NCI-H1105 (cell line): ENCODE data around the gene NCOA1.
A peak's percentile ranks its signal among the peaks of the same experiment; 100 is the strongest.
"Not testable (repeated sequence)": the region's sequence is repeated elsewhere in the genome, so short reads cannot be mapped to it uniquely, and the experiment has no call there.

Source experiments
- DNase-seq: peaks from one replicate; lab custom pipeline; 2025; lab: John Stamatoyannopoulos, UW

NCOA1 gene

DNA sequence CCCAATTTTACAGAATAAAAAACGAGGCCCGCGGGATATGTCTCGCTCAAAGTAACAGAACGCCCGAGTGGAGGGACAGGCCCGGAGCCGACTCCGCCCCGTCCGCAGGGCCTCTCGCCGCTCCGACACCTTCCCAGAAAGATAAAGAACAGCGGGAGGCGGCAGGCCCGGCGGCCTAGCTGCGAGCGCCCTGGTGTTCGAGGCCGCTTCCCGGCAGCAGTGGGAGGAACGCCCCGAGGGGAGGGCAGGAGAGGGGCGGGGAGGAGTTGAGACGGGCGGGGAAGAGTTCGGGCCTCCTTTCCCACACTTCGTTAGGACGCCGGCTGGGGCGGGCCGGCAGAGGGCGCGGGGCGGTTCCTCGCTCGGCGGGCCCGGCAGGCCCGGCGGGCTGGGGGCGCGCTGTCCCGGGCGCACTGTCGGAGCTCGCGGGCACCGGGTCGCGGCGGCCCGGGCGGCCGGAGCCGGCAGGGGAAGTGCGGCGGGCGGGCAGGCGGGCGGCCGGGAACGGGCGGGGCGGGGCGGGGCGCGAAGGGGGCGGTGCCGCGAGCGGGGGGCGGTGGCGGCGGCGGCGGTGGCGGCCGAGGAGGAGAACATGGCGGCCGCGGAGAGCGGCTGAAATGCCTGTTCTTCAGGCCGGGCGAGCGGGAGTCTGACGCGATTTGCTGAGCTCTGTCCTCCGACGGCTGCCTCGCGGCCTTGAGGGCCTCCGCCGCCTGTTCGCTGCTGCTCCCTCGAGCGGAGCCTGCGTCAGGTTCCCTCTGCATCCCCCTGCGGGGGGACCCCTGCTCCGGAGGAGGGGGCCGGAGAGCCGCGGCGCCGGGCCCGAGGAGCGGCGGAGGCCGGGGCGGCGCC, at the start of gene NCOA1:
NCOA1 (plus strand) TSS at position 565 of the 852 bp plus-strand sequence. CDS start 167,424 bp downstream, outside the sequence.
- peak; percentile 72 for DNase-seq

DNA sequence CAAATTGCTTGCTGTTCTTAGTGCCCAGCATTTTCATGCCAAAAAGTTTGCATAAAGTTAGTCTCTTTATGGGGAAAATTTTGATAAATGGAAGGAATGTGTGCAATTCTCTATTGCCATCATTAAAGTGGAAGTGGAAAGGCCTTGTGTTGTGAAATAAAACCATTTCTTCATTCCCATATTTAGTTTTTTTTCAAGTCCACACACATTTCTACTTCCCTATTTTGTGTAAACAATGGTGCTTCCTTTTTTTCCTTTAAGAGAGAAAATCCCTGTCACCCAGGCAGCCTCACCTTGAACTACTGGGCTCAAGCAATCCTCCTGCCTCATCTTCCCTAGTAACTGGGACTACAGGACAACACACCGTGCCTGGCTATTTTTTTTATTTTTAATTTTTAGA, 42.3 kb upstream of the NCOA1 start:
- DNase-seq = no peak

DNA sequence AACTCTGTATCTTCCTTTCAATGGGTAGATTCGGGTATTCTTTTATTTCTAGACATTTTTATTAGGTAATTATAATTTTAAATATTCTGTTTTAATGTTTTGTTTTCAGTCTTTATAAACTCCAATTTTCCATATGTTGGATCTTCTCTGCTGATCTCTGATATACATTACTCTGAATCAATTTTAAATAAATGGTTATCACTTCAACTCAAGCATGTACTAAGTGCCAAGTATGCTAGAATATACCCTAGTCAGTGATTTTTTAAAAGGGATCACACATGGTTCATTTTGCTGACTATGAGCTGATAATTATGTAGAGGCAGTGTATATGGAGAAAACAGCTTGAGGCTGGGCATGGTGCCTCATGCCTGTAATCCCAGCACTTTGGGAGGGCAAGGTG, 41.7 kb upstream of the NCOA1 start:
- DNase-seq = no peak

DNA sequence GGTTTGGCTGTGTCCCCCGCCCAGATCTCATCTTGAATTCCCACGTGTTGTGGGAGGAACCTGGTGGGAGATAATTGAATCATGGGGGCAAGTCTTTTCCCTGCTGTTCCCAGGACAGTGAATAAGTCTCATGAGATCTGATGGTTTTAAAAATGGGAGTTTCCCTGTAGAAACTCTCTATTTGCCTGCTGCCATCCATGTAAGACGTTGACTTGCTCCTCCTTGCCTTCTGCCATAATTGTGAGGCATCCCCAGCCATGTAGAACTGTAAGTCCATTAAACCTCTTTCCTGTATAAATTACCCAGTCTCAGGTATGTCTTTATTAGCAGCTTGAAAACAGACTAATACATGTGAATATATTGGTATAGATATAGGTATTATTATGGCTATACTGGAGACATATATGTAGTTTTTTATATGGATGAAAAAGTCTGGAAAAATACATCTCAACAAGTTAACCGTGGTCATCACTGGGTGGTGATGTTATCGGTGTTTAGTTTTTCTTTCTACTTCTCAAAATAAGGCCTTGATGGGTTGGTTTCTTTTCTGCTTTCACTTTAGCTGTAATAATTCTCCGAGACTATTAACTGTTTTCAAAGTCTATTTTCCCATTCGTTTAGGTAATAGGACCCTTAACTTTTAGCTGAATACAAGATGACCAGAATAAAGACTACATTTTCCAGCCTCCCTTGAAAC, 39.1 kb upstream of the NCOA1 start:
- no peak for DNase-seq

DNA sequence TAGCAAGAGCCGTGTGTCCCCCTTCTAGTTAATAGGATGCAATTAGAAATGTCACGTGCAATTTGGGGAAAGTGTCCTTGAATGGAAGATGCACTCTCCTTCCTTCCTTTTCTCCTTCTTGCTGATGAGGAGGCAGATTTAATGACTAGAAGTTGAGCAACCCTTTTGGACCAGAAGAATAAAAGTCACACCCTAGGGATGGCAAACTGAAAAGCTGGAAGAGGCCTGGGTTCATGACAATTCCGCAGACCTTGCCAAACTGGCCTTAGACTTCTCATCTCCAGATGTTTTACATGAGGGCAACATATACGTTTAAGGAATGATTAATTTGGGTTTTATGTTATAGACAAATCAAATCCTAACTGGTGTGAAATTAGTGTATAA, 38.6 kb upstream of the NCOA1 start:
- no peak for DNase-seq

DNA sequence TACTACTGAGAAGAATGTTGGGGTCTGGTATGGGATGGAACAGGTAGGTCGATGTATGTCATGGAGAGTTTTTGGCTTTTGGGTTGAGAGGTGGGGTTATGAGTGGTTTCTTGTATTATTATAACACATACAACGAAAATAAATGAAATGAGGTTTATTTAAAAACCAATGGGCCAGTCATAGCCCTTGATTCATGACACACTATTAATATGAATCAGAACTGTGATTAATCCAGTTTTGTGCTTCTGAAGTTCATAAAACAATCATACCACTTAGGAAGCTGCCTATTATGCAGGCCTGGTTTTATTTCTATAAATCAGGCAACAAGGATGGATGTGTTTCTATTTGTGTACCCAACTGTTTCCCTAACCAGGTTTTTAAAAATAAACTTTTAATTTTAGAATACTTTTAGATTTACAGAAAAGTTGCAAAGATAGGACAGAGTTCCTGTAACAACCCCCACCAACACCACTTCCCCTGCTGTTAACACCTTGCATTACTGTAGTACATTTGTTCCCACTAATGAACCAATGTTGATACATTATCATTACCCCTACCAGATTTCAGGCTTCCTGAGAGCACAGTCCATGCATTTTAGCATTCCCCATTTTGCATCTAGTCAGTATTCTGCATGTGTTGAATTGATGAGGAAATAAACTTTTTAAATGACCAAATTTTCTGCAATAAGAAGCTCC, 37.5 kb upstream of the NCOA1 start:
- no peak for DNase-seq

DNA sequence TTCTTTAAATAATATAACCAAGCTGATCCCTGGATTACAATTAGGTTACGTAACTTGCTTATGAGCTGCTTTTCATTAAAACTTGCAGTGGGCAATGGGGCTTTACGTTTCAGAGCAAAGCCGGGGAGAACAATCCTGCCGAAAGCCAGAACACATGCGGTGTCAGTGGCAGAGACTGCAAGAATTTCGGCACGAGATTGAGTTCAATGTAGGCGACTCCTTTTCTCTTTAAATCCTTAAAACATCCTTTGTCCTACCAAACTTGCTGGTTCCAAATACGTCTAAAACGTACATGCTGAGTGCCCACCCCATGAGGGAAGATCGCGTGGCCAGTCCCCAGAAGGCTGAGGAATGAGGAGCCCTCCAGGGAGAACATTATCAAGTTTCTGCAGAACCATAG, 36.8 kb upstream of the NCOA1 start:
- DNase-seq = no peak

DNA sequence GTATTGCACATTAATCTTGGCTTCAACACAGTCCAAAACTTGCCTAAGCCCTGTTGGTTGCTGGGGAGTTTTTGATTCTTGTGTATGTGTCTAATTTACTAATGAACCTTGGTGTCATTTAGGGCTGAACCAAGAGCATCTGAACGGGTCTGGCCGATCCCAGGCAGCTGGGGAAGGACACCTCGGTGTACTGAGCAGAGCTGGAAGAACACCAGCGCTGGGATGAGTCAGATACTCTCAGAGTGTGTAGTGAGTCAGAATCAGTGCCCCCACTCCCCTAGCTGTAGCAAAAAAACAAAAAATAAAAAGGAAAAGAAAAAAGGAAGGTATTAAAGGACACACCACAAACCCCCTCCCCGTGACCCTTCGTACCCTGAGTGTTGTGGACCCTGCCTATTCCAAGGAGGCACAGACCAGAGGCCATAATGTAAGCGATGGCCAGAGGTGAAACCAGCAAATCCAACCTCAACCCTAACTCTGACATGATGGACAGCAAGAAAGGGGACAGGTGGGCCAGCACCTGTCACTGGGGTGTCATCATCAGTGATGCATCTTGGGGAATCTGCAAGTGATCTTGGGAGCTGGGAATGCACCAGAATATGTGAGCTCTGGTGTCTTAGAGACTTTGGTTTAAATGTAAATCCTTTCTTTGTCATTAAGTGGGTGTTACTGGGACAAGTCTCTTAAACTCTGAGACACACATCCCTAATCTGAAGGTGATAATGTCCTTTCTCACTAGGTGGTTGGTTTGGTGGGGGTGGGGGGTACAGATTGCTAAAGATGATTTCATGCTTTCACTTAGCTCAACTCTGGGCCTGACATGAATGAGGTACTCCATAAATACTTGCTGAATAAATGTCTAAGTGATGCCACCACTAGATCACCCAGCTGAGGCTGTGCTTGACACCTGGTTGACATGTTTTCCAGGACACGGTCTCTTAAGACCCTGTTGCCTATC, 34.2 kb upstream of the NCOA1 start:
- no peak for DNase-seq

DNA sequence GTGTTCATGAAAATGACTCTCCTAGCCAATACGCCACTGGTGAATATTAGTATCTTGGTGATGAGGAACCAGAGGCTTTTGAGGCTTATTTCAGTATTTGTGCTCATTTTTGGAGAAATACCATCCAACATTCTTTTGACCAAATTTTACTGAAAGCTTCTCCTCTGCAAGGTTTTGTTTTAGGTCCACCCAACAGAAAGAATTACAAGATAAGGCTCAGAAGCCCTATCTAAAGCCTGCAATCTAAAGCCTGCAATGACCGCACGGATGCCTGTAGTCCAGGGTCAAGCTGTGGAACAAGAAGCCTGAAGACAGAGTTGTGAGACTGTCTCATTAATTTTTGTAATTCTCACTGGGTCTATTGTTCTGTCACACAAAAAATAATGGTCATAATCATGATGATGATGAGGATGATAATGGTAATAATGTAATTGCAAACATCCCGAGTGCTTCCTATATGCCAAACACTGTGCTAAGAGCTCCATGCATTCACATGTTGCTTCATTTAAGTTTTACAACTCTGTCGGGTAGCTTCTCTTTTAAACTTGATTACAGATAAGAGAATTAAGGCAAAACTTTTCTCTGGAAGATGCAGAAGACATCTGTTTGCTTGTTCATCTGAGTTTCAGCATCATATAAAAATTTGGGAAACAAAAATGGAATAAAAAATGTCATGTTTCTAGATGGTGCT, 33.2 kb upstream of the NCOA1 start:
- DNase-seq = no peak

DNA sequence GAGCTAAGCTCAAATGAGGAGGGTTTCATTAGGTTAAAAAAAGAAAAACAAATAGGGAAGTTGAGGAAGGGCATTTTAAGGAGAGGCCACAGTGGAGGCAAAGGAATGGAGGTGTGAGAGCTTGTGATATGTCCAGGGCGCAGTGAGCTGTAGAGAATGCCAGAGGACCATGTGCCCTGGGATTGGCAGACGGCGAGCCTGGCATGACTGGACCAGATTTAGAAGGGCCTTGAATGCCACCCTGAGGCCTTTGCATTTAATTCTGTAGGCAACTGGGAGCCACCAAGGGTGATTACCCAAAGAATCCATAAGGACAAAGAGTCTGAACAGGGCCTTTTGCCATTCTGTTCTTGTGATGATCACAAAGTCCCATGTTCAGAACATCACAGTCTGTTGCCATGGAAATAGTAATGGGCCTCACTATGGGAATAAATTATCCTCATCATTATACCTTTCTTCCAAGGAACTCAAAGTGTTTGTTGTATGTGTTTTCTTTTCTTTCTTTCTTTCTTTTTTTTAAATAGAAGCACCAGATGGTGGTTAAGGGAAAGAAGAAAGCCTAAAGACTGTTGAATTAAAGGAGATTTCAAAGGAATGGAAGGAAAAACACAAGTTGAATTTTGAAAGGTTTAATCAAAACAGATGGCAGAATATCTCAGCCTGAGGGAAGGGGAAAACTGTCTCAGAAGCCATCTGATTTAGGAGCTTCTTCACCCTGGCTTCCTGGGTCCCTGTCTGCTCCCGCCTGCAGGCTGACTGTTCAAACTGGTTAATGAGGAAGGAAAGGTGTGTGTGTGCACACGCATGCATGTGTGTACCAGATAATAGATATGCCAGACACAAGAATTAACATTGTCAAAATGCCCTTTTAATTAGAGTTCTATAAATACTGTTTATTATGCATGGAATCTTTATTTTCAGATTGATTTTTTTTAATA, 31.6 kb upstream of the NCOA1 start:
- no peak for DNase-seq

DNA sequence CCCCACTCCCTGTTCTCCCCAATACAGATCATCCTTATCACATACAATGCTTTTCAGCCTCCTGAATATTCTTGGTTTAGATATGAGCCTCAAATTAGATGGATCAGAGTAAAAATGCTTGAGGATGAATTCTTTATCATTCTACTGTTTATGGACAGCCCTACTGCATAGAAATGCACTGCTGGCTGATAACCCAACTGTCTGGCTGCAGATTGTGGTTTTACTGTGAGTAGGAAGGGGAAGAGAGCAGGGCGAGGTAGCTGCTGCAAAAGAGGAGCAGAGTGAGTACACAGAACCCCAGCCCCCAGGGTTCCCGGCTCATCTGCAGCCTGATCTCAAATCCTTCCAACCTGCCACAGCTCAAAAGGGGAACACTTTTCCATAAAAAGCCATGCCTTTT, 29.4 kb upstream of the NCOA1 start:
- DNase-seq = no peak

DNA sequence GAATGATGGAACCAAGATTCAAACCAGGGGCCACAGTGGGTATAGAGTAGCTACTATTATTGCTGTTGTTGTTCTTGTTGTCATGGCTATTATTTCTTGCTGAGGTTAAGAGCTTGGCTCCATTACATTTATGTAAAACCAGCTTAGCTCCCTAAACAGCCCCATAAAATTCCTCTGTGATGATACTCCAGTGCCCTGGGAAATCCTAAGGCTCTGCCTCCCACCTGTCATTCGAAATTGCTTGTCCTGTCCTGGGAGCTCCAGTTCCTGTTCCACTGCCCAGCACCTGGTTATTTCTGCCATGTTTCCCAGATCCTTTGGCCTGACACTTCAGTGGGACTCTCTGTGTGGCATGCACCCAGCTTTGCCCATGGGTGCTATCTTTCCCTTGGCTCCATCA, 27.8 kb upstream of the NCOA1 start:
- no peak for DNase-seq

DNA sequence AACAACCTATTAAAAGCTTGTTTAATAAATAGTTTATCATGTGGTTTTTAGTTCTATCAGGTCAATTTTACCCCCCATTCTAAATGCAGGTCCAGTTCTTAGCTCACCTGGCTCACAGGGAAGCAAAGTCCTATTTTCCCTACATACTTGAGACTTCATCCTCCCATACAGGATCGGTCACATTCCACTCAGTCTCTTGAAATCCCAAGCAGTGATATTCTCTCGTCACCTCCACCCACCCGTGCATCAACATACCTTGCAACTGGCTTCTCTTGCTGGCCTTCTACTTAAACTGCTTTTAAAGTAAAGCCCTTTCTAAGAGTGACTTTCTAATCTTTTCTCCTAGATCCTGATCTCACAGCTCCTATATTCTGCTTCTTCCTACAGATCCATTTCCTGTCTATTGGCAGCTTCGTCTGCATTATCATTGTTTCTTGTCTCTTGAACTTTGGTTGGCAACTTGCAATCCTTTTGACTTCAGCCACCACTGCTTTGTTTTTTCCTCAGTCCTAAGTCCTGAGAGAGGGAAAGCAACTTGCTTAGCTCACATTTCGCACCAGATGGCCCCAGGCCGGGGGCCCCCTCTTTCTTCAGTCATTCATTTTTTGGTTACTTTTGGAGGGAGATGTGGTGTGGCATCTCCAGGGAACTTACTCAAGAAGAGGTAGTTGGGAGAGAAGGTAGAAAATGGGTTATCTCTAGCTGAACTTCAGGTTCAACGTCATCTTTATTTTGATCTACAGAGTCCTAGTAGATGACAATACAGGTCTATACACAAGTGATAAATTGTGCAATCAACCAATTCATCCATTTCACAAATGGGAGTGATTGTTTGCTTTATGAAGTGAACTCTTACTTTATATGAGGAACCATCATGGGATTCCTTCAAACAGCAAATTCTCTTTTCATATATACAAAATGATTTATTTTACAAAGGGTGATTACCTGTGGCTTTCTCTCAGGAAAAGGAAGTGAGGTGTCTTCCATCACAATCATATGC, 23.9 kb upstream of the NCOA1 start:
- DNase-seq = no peak

DNA sequence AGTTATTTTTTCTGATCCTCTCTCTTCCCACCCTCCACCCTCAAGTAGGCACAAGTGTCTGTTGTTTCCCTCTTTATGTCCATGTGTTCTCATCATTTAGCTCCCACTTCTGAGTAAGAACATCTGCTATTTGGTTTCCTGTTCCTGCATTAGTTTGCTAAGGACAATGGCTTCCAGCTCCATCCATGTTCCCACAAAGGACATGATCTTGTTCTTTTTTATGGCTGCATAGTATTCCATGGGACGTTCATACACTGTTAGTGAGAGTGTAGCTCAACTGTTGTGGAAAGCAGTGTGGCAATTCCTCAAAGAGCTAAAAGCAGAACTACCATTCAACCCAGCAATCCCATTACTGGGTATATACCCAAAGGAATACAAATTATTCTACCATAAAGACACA, 22.6 kb upstream of the NCOA1 start:
- not testable (repeated sequence) for DNase-seq

DNA sequence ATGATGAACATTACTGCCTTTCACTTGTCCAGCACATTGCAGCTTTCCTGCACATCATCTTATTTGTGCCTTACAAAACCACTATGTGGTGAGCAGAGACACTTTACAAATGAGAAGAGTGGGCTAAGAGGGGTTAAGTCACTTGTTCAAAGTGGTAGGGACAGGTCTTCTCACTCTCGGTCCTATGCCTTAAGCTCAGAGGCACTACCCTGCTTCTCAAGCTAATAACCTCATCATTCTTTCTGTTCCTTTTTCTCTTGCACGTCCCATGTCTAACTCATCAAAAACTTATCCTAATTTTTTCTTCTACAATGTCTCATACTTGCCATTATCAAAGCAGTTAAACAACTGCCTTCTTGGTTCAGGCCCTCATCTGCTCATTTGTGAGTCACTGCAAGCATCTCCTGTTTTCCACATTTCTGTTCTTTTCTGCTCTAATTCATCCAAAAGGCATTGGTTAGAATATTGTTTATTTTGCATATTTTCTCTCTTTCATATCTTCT, 21.9 kb upstream of the NCOA1 start:
- no peak for DNase-seq

DNA sequence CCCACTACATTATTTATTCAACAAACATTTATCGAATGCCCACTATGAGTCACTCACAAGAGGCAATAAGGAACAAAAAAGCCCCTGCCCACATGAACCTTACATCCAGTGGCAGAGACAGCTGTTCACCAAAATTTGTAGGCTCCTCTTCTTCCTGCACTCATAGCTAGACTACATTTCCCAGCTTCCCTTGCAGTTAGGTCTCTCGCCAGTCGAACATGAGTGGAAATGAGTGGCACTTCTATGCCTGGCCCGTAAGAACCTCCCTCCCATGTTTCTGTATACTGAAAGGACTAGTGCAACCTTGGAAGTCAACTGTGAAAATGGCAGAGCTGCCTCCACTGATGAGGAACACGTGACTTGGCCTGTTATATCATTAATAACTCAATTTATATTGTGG, 19.4 kb upstream of the NCOA1 start:
- no peak for DNase-seq

DNA sequence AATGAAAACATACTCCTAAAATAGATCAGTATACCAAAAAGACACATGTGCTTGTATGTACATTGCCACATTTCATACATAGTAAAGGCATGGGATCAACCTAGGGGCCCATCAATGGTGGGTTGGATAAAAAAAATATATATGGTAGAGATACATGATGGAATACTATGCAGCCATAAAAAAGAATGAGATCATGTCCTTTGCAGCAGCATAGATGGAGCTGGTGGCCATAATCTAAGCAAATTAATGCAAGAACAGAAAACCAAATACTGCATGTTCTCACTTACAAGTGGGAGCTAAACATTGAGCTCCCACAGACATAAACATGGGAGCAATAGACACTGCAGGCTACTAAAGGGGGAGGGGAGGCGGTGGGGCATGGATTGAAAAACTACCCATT, 18.6 kb upstream of the NCOA1 start:
- no peak for DNase-seq

DNA sequence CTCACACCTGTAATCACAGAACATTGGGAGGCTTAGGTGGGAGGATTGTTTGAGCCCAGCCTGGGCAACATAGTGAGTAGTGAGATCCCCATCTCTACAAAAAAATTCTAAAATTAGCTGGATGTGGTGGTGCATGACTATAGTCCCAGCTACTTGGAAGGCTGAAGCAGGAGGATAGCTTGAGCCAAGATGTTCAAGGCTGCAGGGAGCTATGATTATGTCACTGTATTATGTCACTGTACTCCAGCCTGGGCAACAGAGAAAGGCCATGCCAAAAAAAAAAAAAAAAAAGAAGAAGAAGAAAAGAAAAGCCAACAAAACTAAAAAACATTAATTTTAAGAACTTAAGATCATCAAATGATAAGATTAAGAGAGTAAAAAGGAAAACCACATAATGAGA, 17.4 kb upstream of the NCOA1 start:
- no peak for DNase-seq

DNA sequence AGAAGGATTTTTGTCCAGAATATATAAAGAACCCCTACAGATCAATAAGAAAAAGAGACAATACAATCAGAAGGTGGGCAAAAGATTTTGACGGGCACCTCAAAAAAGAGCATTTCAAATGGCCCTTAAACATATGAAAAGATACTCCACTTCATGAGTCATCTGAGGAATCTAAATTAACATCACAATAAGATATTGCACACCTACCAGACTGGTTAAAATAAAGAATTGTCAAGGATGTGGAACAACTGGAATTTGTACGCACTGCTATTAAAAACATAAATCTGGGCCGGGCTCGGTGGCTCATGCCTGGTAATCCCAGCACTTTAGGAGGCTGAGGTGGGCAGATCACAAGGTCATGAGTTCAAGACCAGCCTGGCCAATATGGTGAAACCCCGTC, 17.0 kb upstream of the NCOA1 start:
- DNase-seq = no peak
